Transverse colon (tissue), 4 donors: Measurements from ENCODE around the gene LHFPL3. TPM values are rescaled to one million over a fixed set of nuclear protein-coding genes. Genes with fewer than 3 reads are reported as not detected.
"Not testable (repeated sequence)": the region's sequence is repeated elsewhere in the genome, so short reads cannot be mapped to it uniquely, and the experiment has no call there.

Experiments used
- DNase-seq: peaks from one replicate; pipeline ENCODE4 v3.0.0-alpha.2; 2019
- H3K27ac ChIP-seq, 4 donors: fragments of 200-600 bp; sonication (generic); 2 replicates each; pipeline ENCODE4 v1.5.1; 2016 to 2018; ENCODE audit warnings: inconsistent platforms in 4 of 4
- H3K27me3 ChIP-seq: fragments of 200-600 bp; sonication (generic); 2 replicates; pipeline ENCODE4 v1.5.1; 2017; ENCODE audit warnings: inconsistent platforms
- H3K36me3 ChIP-seq, 4 donors: fragments of 200-600 bp; sonication (generic); 2 replicates each; pipeline ENCODE4 v1.5.1; 2017 to 2019; ENCODE audit warnings: inconsistent platforms in 4 of 4
- H3K4me1 ChIP-seq, 4 donors: fragments of 200-600 bp; sonication (generic); 2 replicates each; pipeline ENCODE4 v1.5.1; 2017 to 2020; ENCODE audit warnings: inconsistent platforms in 4 of 4
- H3K4me3 ChIP-seq, 4 donors: fragments of 200-600 bp; sonication (generic); 1 replicate in 1 of 4; 2 replicates in 3 of 4; pipeline versions ENCODE4 v1.5.1 to v1.6.1; 2017 to 2019; ENCODE audit warnings: inconsistent platforms in 4 of 4
- H3K9me3 ChIP-seq, 2 donors: fragments of 200-600 bp; sonication (generic); 2 replicates each; pipeline ENCODE4 v1.5.1; 2017 to 2019; ENCODE audit warnings: inconsistent platforms in 2 of 2
- CTCF ChIP-seq, 5 experiments: fragments of 200-600 bp in 3 of 5; fragments of 450-650 bp in 2 of 5; sonication (generic) in 3 of 5; IDR thresholded peaks; 1 replicate in 2 of 5; 2 replicates in 3 of 5; pipeline ENCODE4 v1.5.1; 2016 to 2017; ENCODE audit warnings: antibody characterized with exemption in 5 of 5, inconsistent platforms in 3 of 5, mild to moderate bottlenecking in 2 of 5, moderate library complexity in 1 of 5
- EP300 ChIP-seq: sonication (generic); formaldehyde crosslinking; IDR thresholded peaks from one replicate; pipeline ENCODE4 v1.6.1; 2017; ENCODE audit warnings: antibody characterized with exemption, low read depth
- POLR2A ChIP-seq: fragments of 450-650 bp; IDR thresholded peaks from one replicate; pipeline ENCODE4 v1.6.1; 2016; ENCODE audit warnings: antibody characterized with exemption, mild to moderate bottlenecking, moderate library complexity
- POLR2AphosphoS5 ChIP-seq, 3 donors: sonication (generic); formaldehyde crosslinking; IDR thresholded peaks; one replicate each; pipeline ENCODE4 v1.6.1; 2016; ENCODE audit warnings: antibody characterized with exemption in 3 of 3
- WGBS, 2 donors: methylation state at CpG; one replicate each; pipeline ENCODE4 v1.1.5; 2018; ENCODE audit warnings: low coverage in 1 of 2; 5-methylcytosine and 5-hydroxymethylcytosine counted together
- in situ Hi-C, 4 donors: fragments of 200-750 bp; cut with MboI; loops; one replicate each; pipeline versions ENCODE4 v1.15.0 to v1.15.1; 2017; ENCODE audit warnings: low sequenced_read_pairs in 3 of 4, low pct_ligation_motif_present in 1 of 4, low pct_unique_long_range_greater_than_20kb in 1 of 4
- intact Hi-C: fragments of 100-400 bp; cut with DNase I; formaldehyde crosslinking; loops from one replicate; pipeline ENCODE4 v1.15.1; 2023; ENCODE audit warnings: low total_unique reads
- total RNA-seq, 4 donors: library from RNA; depleted of rRNA; stranded (reverse); fragments of >200 nt; gene quantifications; one replicate each; pipeline ENCODE4 v1.1.0, GENCODE V29; 2016

Gene LHFPL3
- total RNA-seq, 4 donors from 2014 or later: 0.27 to 0.80 (median 0.32) TPM; not detected in 1

- TF ChIP-seq POLR2A (no peak), CTCF (IDR thresholded peaks at IDR 0.05) (no peak), POLR2AphosphoS5 (IDR thresholded peaks at IDR 0.05) (no peak), EP300 (no peak)
- H3K27me3 ChIP-seq: no peaks in the 10 kb centered on the region
- H3K36me3 ChIP-seq: no peaks in the 10 kb centered on the region
- DNase-seq: no peak
- H3K27ac ChIP-seq: no peak overlapping the region
- H3K4me3 ChIP-seq: no peak overlapping the region
- in situ Hi-C loops: no loop called here
- intact Hi-C loops: loop anchor here (1.0 kb wide), 1 partner anchor 26 kb away; no protein-coding TSS in a partner anchor
- no peaks in the 10 kb centered on the region for H3K9me3 ChIP-seq
- H3K4me1 ChIP-seq: no peaks in the 10 kb centered on the region
Observed at GRCh38 chr7:104572554-104572953, 244.2 kb downstream of the LHFPL3 start.

- Histone ChIP-seq H3K36me3 (no peaks in the 10 kb centered on the region), H3K4me1 (no peaks in the 10 kb centered on the region), H3K4me3 (no peak overlapping the region), H3K9me3 (no peaks in the 10 kb centered on the region), H3K27ac (no peak overlapping the region), H3K27me3 (no peaks in the 10 kb centered on the region)
- no peak for DNase-seq
- 36 to 48% methylated on average over 3 of the region's 3 CpGs for WGBS, 2 donors
- intact Hi-C loops (no loop called here), in situ Hi-C loops (no loop called here)
- no peak for TF ChIP-seq CTCF (IDR thresholded peaks at IDR 0.05)
- no peak for TF ChIP-seq POLR2AphosphoS5 (IDR thresholded peaks at IDR 0.05)
- TF ChIP-seq EP300: no peak
- TF ChIP-seq POLR2A: no peak
Observed at GRCh38 chr7:104584620-104585019, 256.2 kb downstream of the LHFPL3 start.

- H3K4me3 ChIP-seq, in situ Hi-C loops, H3K27ac ChIP-seq, H3K36me3 ChIP-seq, H3K4me1 ChIP-seq, intact Hi-C loops, DNase-seq, H3K9me3 ChIP-seq, H3K27me3 ChIP-seq: not testable (repeated sequence)
- 70 to 83% methylated on average over 1 to 7 of the region's 7 CpGs for WGBS, 2 donors
Observed at GRCh38 chr7:104595591-104595990, 267.2 kb downstream of the LHFPL3 start.

- intact Hi-C loops: no loop called here
- H3K27me3 ChIP-seq: no peaks in the 10 kb centered on the region
- no peaks in the 10 kb centered on the region for H3K4me1 ChIP-seq
- WGBS, 2 donors: 72% methylated on average over 5 of the region's 5 CpGs; no CpG with 5 or more reads in 1 of the 2 donors
- H3K27ac ChIP-seq: no peak overlapping the region
- DNase-seq: no peak
- H3K4me3 ChIP-seq: no peak overlapping the region
- TF ChIP-seq EP300: no peak
- TF ChIP-seq CTCF (IDR thresholded peaks at IDR 0.05): no peak
- TF ChIP-seq POLR2AphosphoS5 (IDR thresholded peaks at IDR 0.05): no peak
- no peak for TF ChIP-seq POLR2A
- H3K36me3 ChIP-seq: no peaks in the 10 kb centered on the region
- in situ Hi-C loops: no loop called here
- H3K9me3 ChIP-seq: no peaks in the 10 kb centered on the region
Observed at GRCh38 chr7:104603957-104604356, 275.6 kb downstream of the LHFPL3 start.

GRCh38 chr7:104604706-104605105 lies 276.3 kb downstream of the LHFPL3 start:
- Histone ChIP-seq H3K36me3 (no peaks in the 10 kb centered on the region), H3K9me3 (no peaks in the 10 kb centered on the region), H3K27me3 (no peaks in the 10 kb centered on the region), H3K4me1 (no peaks in the 10 kb centered on the region), H3K4me3 (no peak overlapping the region), H3K27ac (no peak overlapping the region)
- intact Hi-C loops: loop anchor here (5.0 kb wide), 1 partner anchor 342 kb away; no protein-coding TSS in a partner anchor
- no peak for TF ChIP-seq POLR2A
- TF ChIP-seq POLR2AphosphoS5 (IDR thresholded peaks at IDR 0.05): no peak
- TF ChIP-seq EP300: no peak
- TF ChIP-seq CTCF (IDR thresholded peaks at IDR 0.05): no peak
- in situ Hi-C loops: no loop called here
- DNase-seq: no peak
- WGBS, 2 donors: 17 to 33% methylated on average over 1 of the region's 1 CpG
